GM21367 (cell line): Measurements from ENCODE around the gene NAV3.
A peak's percentile ranks its signal among the peaks of the same experiment; 100 is the strongest.

ENCODE experiments used
- ATAC-seq: cut with Tn5 transposase; IDR thresholded peaks from one replicate; pipeline ENCODE4 v1.9.1; 2021; ENCODE audit not compliant: unreplicated experiment

The NAV3 gene

GRCh38 chr12:77924703-77925102 lies 94.0 kb downstream of the NAV3 start:
- no peak for ATAC-seq

GRCh38 chr12:77925536-77926108 lies 94.9 kb downstream of the NAV3 start:
- ATAC-seq, result peak; percentile 100

- no peak for ATAC-seq
These were observed 97.4 kb downstream of the NAV3 start for GRCh38 chr12:77928078-77928477.

- ATAC-seq, result no peak
These were observed 101.5 kb downstream of the NAV3 start for GRCh38 chr12:77932216-77932615.

- no peak for ATAC-seq
These were observed 107.6 kb downstream of the NAV3 start for GRCh38 chr12:77938301-77938700.

GRCh38 chr12:77940011-77940423 lies 109.3 kb downstream of the NAV3 start:
- ATAC-seq, result no peak

- no peak for ATAC-seq
These were observed 109.9 kb downstream of the NAV3 start for GRCh38 chr12:77940567-77940966.

GRCh38 chr12:77941401-77941800 lies 110.7 kb downstream of the NAV3 start:
- ATAC-seq, result no peak

GRCh38 chr12:77943466-77943865 lies 112.8 kb downstream of the NAV3 start:
- no peak for ATAC-seq

GRCh38 chr12:77946541-77947061 lies 115.9 kb downstream of the NAV3 start:
- no peak for ATAC-seq

- ATAC-seq, result no peak
These were observed 116.6 kb downstream of the NAV3 start for GRCh38 chr12:77947330-77947729.

GRCh38 chr12:77947746-77948145 lies 117.1 kb downstream of the NAV3 start:
- no peak for ATAC-seq

- ATAC-seq, result no peak
These were observed 119.2 kb downstream of the NAV3 start for GRCh38 chr12:77949943-77950342.

GRCh38 chr12:77953528-77954205 lies 123.0 kb downstream of the NAV3 start:
- no peak for ATAC-seq

GRCh38 chr12:77954206-77954555 lies 123.5 kb downstream of the NAV3 start:
- no peak for ATAC-seq

- no peak for ATAC-seq
These were observed 126.4 kb downstream of the NAV3 start for GRCh38 chr12:77957062-77957461.

GRCh38 chr12:77963576-77964178 lies 133.0 kb downstream of the NAV3 start:
- no peak for ATAC-seq

GRCh38 chr12:77965790-77966189 lies 135.1 kb downstream of the NAV3 start:
- no peak for ATAC-seq

GRCh38 chr12:77968021-77968420 lies 137.3 kb downstream of the NAV3 start:
- no peak for ATAC-seq

- ATAC-seq, result no peak
These were observed 137.9 kb downstream of the NAV3 start for GRCh38 chr12:77968571-77968970.

GRCh38 chr12:77973579-77973978 lies 142.9 kb downstream of the NAV3 start:
- no peak for ATAC-seq

- ATAC-seq, result no peak
These were observed 144.0 kb downstream of the NAV3 start for GRCh38 chr12:77974645-77975044.
